Amniotic stem cell (primary cell): ENCODE results near the gene IRGC.

ENCODE experiments used
- DNase-seq: peaks from one replicate; lab custom pipeline; 2025; lab: John Stamatoyannopoulos, UW

IRGC gene

GRCh38 chr19:43725468-43725867 lies 9.6 kb downstream of the IRGC start:
- no peak for DNase-seq

- no peak for DNase-seq
These were observed 11.1 kb downstream of the IRGC start for GRCh38 chr19:43726736-43727592.

- no peak for DNase-seq
These were observed 11.6 kb downstream of the IRGC start for GRCh38 chr19:43727593-43727853.

GRCh38 chr19:43729919-43730318 lies 14.0 kb downstream of the IRGC start:
- DNase-seq = no peak

- DNase-seq = no peak
These were observed 15.5 kb downstream of the IRGC start for GRCh38 chr19:43731346-43731745.

- no peak for DNase-seq
These were observed 16.0 kb downstream of the IRGC start for GRCh38 chr19:43731846-43732245.

GRCh38 chr19:43735013-43735412 lies 19.1 kb downstream of the IRGC start:
- no peak for DNase-seq

- no peak for DNase-seq
These were observed 20.1 kb downstream of the IRGC start for GRCh38 chr19:43735957-43736356.

GRCh38 chr19:43738780-43739211 lies 22.9 kb downstream of the IRGC start:
- DNase-seq = no peak

- DNase-seq = no peak
These were observed 23.8 kb downstream of the IRGC start for GRCh38 chr19:43739439-43740235.

GRCh38 chr19:43741075-43741825 lies 25.4 kb downstream of the IRGC start:
- DNase-seq = no peak

- no peak for DNase-seq
These were observed 27.2 kb downstream of the IRGC start for GRCh38 chr19:43743059-43743458.

- no peak for DNase-seq
These were observed 31.8 kb downstream of the IRGC start for GRCh38 chr19:43747557-43748204.

GRCh38 chr19:43748205-43748594 lies 32.3 kb downstream of the IRGC start:
- no peak for DNase-seq

- no peak for DNase-seq
These were observed 32.8 kb downstream of the IRGC start for GRCh38 chr19:43748685-43749084.

- DNase-seq = no peak
These were observed 33.3 kb downstream of the IRGC start for GRCh38 chr19:43749152-43749551.

GRCh38 chr19:43749898-43750297 lies 34.0 kb downstream of the IRGC start:
- DNase-seq = no peak

GRCh38 chr19:43751466-43752220 lies 35.8 kb downstream of the IRGC start:
- no peak for DNase-seq

GRCh38 chr19:43752287-43752875 lies 36.5 kb downstream of the IRGC start:
- no peak for DNase-seq

GRCh38 chr19:43754253-43754502 lies 38.3 kb downstream of the IRGC start:
- DNase-seq = no peak

- peak; percentile 93 for DNase-seq
These were observed 38.8 kb downstream of the IRGC start, which contains the start of gene SMG9 for GRCh38 chr19:43754503-43755255. SMG9 (minus strand) TSS chr19:43754962; CDS start chr19:43750741, 4,221 bp downstream.
